HUES64 (cell line): ENCODE measurements around the gene TBC1D5. TPM values are rescaled to one million over a fixed set of nuclear protein-coding genes. Genes with fewer than 3 reads are reported as not detected.
"Not testable (repeated sequence)": the region's sequence is repeated elsewhere in the genome, so short reads cannot be mapped to it uniquely, and the experiment has no call there.

ENCODE experiments used
- H3K27ac ChIP-seq: 2 replicates; pipeline ENCODE4 v1.7.0; 2013; ENCODE audit warnings: low read depth, low read length, inconsistent platforms
- H3K27me3 ChIP-seq: 2 replicates; pipeline ENCODE4 v1.6.1; 2013; ENCODE audit warnings: mild to moderate bottlenecking, low read length; ENCODE audit not compliant: insufficient read depth
- H3K36me3 ChIP-seq: 2 replicates; pipeline ENCODE4 v1.6.1; 2013; ENCODE audit warnings: mild to moderate bottlenecking, low read length; ENCODE audit not compliant: insufficient read depth
- H3K4me1 ChIP-seq: 2 replicates; pipeline ENCODE4 v1.6.1; 2013; ENCODE audit warnings: mild to moderate bottlenecking, low read length, moderate library complexity; ENCODE audit not compliant: insufficient read depth
- H3K4me3 ChIP-seq: 2 replicates; pipeline ENCODE4 v1.5.1; 2013; ENCODE audit warnings: mild to moderate bottlenecking, low read length, moderate library complexity
- H3K9ac ChIP-seq: 2 replicates; pipeline ENCODE4 v1.6.1; 2013; ENCODE audit warnings: mild to moderate bottlenecking, low read depth, low read length
- H3K9me3 ChIP-seq: 2 replicates; pipeline ENCODE4 v1.6.1; 2013; ENCODE audit warnings: low read depth, low read length; ENCODE audit not compliant: insufficient read depth
- WGBS: fragments of 150-250, 120-280 bp; methylation state at CpG from one replicate; pipeline ENCODE4 v1.1.7; 2013; ENCODE audit warnings: missing lambda C conversion rate; 5-methylcytosine and 5-hydroxymethylcytosine counted together
- polyA plus RNA-seq, 2 experiments: library from polyadenylated mRNA; stranded (reverse); fragments of 50-300 nt; gene quantifications; one replicate each; pipeline ENCODE4 v1.2.3, GENCODE V29; 2013

The TBC1D5 gene
- 22.8 TPM for polyA plus RNA-seq (2013, experiment 1 of 2)
- polyA plus RNA-seq (2013, experiment 2 of 2): 29.2 TPM

- peak within 1 kb of the TSS; percentile 99 for H3K27ac ChIP-seq
- peak within 1 kb of the TSS; percentile 78 for H3K4me3 ChIP-seq
- H3K4me1 ChIP-seq: peaks cover 30% of the 10 kb centered on the region
- H3K9ac ChIP-seq: peak within 1 kb of the TSS; percentile 97
- no peaks in the 10 kb centered on the region for H3K27me3 ChIP-seq
- WGBS: under 1% methylated on average over 86 of the region's 86 CpGs
- no peaks in the 10 kb centered on the region for H3K36me3 ChIP-seq
- H3K9me3 ChIP-seq: no peaks in the 10 kb centered on the region
These were observed at the start of gene TBC1D5 for GRCh38 chr3:17742102-17742879. Gene TBC1D5, minus strand, starts transcription at chr3:17742631. Its CDS starts 234,061 bp downstream, at chr3:17508570.

GRCh38 chr3:17783426-17783825 is 41.0 kb upstream of the TBC1D5 start:
- no peak overlapping the region for H3K4me3 ChIP-seq
- H3K9ac ChIP-seq: no peak overlapping the region
- no peak overlapping the region for H3K27ac ChIP-seq
- H3K36me3 ChIP-seq: no peaks in the 10 kb centered on the region
- WGBS: 100% methylated on average over 1 of the region's 1 CpG
- no peaks in the 10 kb centered on the region for H3K9me3 ChIP-seq
- no peaks in the 10 kb centered on the region for H3K4me1 ChIP-seq
- H3K27me3 ChIP-seq: no peaks in the 10 kb centered on the region

- Histone ChIP-seq H3K4me1 (no peaks in the 10 kb centered on the region), H3K9ac (no peak overlapping the region), H3K36me3 (no peaks in the 10 kb centered on the region), H3K27ac (no peak overlapping the region), H3K27me3 (no peaks in the 10 kb centered on the region), H3K4me3 (no peak overlapping the region), H3K9me3 (no peaks in the 10 kb centered on the region)
- 82% methylated on average over 1 of the region's 2 CpGs for whole genome bisulfite sequencing
These were observed 40.3 kb upstream of the TBC1D5 start for GRCh38 chr3:17782751-17783150.

GRCh38 chr3:17780369-17780768 is 37.9 kb upstream of the TBC1D5 start:
- not testable (repeated sequence) for H3K4me1 ChIP-seq, H3K9me3 ChIP-seq, H3K9ac ChIP-seq, H3K4me3 ChIP-seq, H3K36me3 ChIP-seq, H3K27ac ChIP-seq, H3K27me3 ChIP-seq
- WGBS: 89% methylated on average over 2 of the region's 2 CpGs

- 91% methylated on average over 7 of the region's 7 CpGs for WGBS
- not testable (repeated sequence) for H3K9me3 ChIP-seq, H3K27ac ChIP-seq, H3K4me1 ChIP-seq, H3K27me3 ChIP-seq, H3K9ac ChIP-seq, H3K4me3 ChIP-seq, H3K36me3 ChIP-seq
These were observed 37.1 kb upstream of the TBC1D5 start for GRCh38 chr3:17779304-17780250.

GRCh38 chr3:17777326-17777725 is 34.9 kb upstream of the TBC1D5 start:
- H3K4me1 ChIP-seq, H3K4me3 ChIP-seq, H3K9ac ChIP-seq, H3K9me3 ChIP-seq, H3K27ac ChIP-seq, H3K27me3 ChIP-seq, H3K36me3 ChIP-seq: not testable (repeated sequence)
- WGBS: 96% methylated on average over 6 of the region's 6 CpGs

- no peaks in the 10 kb centered on the region for H3K27me3 ChIP-seq
- WGBS: 87% methylated on average over 8 of the region's 8 CpGs
- H3K9me3 ChIP-seq: no peaks in the 10 kb centered on the region; the same call in 1 of the 2 replicates
- H3K9ac ChIP-seq: no peak overlapping the region
- no peak overlapping the region for H3K4me3 ChIP-seq
- H3K27ac ChIP-seq: no peak overlapping the region
- H3K4me1 ChIP-seq: no peaks in the 10 kb centered on the region
- no peaks in the 10 kb centered on the region for H3K36me3 ChIP-seq
These were observed 32.6 kb upstream of the TBC1D5 start for GRCh38 chr3:17775073-17775472.

GRCh38 chr3:17774180-17774910 is 31.9 kb upstream of the TBC1D5 start:
- WGBS: 97% methylated on average over 10 of the region's 10 CpGs
- H3K9ac ChIP-seq, H3K4me3 ChIP-seq: not testable (repeated sequence)

GRCh38 chr3:17772556-17772955 is 30.1 kb upstream of the TBC1D5 start:
- Histone ChIP-seq H3K36me3 (no peaks in the 10 kb centered on the region), H3K4me1 (no peaks in the 10 kb centered on the region), H3K9ac (no peak overlapping the region), H3K27me3 (no peaks in the 10 kb centered on the region), H3K4me3 (no peak overlapping the region), H3K27ac (no peak overlapping the region), H3K9me3 (no peaks in the 10 kb centered on the region; the same call in 1 of the 2 replicates)
- WGBS: 100% methylated on average over 3 of the region's 3 CpGs

More at GRCh38 chr3:17774180-17774910, 31.9 kb upstream of the TBC1D5 start:
- not testable (repeated sequence) for H3K9me3 ChIP-seq, H3K36me3 ChIP-seq, H3K27ac ChIP-seq, H3K4me1 ChIP-seq, H3K27me3 ChIP-seq

- no CpG with 5 or more reads among the region's 2 CpGs for WGBS
- H3K4me1 ChIP-seq: no peaks in the 10 kb centered on the region
- H3K9me3 ChIP-seq: no peaks in the 10 kb centered on the region; the same call in 1 of the 2 replicates
- no peak overlapping the region for H3K27ac ChIP-seq
- H3K4me3 ChIP-seq: no peak overlapping the region
- H3K27me3 ChIP-seq: no peaks in the 10 kb centered on the region
- no peak overlapping the region for H3K9ac ChIP-seq
- no peaks in the 10 kb centered on the region for H3K36me3 ChIP-seq
These were observed 29.0 kb upstream of the TBC1D5 start for GRCh38 chr3:17771177-17772017.
